ENCODE data around the gene EIPR1.

Gene EIPR1

GRCh38 chr2:3172265-3172935 lies 205.2 kb downstream of the EIPR1 start:
- DNase-seq, result no peak

GRCh38 chr2:3171564-3172264 lies 205.9 kb downstream of the EIPR1 start:
- no peak for DNase-seq

GRCh38 chr2:3170792-3171455 lies 206.7 kb downstream of the EIPR1 start:
- DNase-seq, result no peak

DNA sequence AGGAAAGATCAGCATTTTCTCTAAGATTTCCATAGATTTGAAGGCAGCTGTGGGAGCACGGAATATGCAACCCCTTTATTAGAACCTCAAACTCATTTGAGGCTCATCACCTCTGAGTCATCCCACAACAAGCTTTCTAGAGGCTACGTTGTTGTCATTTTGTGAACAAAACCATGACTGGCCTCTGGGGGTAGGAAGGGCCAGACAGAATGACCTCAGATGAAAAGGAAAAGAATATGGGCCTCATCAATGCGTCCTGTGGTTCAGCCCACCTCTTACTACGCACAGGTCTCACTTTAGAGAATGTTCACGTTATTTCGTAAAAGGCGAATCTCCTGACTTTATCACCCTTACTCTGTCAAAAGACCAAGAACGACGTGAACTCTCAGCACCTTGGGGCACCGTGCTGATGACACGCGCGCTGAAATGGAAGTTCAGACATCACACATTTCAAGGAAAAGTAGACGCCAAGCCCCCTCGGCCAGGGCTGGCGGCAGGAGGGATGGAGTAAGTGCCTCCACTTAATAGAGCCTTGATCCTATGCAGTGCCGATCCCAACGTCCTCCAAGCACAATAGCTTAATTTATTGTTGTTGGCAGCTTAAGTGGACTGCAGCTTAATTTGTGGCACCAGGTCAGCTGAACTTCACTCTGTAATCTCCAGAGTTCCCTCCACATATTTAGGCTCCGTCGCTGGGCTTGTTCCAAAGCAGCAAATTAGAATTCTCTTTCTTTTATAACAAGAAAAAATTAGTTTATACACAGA lies 208.3 kb downstream of the EIPR1 start:
- DNase-seq, result no peak

- no peak for DNase-seq
These were observed 209.3 kb downstream of the EIPR1 start for GRCh38 chr2:3168230-3168891.

DNA sequence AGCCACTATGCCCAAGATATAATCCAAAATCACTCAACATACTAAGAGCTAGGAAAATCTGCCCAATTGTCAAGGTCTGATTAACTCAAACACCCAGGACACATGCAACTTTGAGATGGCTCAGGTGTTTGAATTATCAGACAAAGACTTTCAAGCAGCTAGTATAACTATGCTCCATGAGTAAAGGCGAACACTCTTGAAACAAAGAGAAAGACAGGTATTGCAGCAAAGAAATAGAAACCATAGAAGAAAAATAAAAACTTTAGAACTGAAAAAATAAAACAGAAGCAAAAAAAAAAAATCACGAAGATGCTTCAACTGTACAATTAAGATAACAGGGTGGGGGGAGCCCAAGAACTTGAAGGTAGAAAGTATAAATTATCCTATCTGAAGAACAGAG lies 214.2 kb downstream of the EIPR1 start:
- no peak for DNase-seq

DNA sequence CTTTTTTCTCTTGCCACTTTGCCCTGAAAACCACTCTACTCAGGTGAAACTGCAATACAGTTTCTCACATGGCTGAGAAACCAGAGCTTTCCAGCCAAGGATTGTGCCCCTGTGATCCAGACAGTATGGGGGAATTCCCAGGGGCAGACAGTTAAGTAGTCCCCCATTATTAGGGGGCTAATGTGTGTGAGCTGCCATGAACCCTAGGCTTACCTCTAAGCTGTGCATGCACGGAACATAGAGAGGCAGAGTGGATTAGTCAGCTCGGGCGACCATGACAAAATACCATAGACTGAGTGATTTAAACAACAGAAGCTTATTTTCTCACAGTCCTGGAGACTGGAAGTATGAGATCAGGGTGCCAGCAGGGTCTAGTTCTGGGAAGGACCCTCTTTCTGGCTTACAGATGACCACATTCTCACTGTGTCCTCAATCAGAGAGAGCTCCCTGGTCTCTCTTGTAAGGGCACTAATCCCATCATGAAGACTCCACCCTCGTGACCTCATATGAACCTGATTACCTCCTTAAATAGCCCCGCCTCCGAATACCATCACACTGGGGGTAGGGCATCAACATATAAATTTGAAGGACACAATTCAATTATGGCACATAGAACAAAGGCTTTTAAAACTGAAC lies 215.1 kb downstream of the EIPR1 start:
- DNase-seq, result no peak

DNA sequence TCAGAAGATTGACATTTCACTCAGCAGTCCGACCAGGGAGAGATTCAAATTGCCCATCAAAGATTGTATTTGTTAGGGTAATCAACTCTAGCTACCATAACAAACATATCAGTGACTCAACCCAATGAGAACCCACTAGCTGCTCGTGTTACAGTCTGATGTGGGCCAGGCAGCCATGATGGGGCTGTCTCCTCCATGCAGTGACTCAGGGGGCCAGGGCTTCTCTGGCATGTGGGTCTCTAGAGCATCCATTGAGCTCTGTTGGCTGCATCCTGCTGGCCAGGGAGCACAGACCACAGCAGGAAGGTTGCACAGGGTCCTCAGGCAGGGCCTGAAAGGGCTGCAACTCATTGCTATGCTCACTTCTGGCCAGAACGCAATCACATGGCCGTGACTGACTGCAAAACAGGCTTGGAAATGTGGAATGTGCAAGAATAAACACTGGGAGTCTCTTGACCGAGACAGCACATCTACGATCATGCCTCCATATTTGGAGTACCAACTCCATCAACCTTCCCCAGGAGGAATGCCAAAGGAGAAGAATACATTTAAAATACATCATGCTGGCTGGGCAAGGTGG lies 216.8 kb downstream of the EIPR1 start:
- DNase-seq, result no peak

GRCh38 chr2:3159782-3160545 lies 217.7 kb downstream of the EIPR1 start:
- DNase-seq, result no peak

- DNase-seq, result no peak
These were observed 222.9 kb downstream of the EIPR1 start for GRCh38 chr2:3154700-3155099.

DNA sequence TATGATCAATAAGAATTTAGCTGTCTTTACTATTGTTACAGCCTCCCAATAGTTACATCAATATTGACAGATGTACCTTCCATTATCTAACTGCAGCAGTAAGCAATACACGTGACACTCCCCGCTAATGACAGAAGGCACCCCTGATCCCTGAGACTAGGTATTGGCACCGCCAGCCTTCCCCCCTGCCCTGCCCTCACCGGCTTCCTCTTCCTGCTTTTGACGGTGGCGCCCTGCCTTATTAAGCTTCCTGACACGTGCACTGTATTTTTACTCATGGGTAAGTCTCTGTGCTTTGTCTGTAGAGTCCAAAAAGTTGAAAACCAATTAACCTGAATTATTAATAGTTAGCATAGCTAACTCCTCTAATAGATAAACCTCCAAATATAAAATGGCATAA lies 223.5 kb downstream of the EIPR1 start:
- no peak for DNase-seq

DNA sequence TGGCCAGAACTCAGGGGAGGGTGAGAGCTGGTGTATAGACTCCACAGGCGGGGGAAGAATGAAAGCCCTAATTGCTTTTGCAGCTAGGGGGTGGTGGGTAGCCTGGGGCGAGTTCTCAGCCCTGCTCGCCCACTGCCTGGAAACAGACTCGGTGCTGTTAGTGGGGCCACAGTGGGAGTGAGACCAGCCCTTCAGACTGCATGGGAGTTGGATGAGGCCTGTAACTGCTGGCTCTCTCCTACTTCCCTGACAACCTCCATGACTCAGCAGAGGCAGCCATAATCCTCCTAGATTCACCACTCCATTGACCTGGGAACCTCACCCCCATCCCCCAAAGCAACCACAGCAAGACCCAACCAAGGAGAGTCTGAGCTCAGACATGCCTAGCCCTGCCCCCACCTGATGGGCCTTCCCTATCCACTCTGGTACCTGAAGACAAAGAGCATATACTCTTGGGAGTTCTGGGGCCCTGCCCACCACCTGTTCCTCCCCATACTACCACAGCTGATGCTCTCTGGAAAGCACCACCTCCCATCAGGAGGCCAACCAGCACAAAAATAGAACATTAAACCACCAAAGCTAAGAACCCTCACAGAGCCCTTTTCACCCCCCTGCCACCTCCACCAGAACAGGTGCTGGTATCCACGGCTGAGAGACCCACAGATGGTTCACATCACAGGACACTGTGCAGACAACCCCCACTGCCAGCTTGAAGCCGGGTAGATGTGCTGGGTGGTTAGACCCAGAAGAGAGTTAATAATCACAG lies 226.3 kb downstream of the EIPR1 start:
- DNase-seq, result no peak

DNA sequence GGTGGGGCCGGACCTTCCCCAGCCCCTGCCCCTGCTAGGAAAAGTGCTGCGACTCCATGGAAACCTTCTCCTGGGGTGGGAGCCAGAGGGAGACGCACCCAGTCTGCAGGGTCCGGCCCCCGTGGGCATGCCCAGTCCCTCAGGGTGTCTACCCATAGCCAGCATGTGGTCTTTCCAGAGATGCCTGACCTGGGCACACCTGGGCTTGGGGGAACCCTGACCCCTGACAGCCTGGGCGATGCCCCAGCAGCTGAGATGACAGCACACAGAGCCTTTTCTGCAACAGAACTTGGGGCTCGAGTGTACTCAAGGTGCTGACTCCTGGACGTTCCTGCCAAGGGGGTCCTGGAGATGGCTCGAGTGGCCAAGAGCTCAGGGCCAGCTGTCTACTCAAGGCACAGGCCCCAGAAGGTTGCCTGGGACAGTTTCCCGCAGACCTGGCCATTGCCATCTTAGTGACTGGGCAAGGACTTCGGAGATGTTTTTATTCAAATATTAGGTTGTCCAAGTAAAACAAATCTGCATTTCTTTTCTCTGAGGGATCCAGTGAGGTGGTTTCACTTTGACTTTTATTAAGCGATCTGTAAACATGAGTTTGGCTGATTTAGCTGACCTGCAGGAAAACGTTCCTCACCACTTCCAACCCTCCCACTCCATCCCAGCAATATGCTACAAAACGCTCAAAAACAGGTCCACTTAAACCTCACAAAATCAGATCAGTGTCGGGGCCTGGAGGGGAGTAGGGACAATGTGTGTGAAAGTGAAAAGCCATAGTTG lies 228.0 kb downstream of the EIPR1 start:
- no peak for DNase-seq

DNA sequence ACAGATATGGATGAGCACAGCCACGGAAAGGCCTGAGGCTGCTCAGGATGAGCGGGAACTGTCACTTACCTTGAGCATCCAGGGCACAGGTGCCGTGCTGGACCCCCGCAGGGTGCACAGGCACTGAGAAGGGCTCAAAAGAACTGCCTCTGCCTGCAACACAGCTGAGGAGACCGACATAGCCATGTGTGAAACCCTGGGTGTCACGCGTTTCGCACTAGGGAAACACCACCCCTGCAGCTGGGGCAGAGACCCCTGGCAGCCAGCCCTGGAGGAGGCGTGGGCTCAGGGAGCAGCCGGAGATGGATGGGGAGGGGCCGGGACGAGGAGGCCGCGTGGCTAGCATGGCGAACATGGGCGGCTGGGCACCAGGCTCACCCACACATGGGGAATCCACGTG lies 228.9 kb downstream of the EIPR1 start:
- DNase-seq, result no peak

GRCh38 chr2:3147651-3148530 lies 229.7 kb downstream of the EIPR1 start:
- DNase-seq, result no peak

- no peak for DNase-seq
These were observed 230.6 kb downstream of the EIPR1 start for GRCh38 chr2:3146772-3147650.

- DNase-seq, result no peak
These were observed 231.4 kb downstream of the EIPR1 start for GRCh38 chr2:3146175-3146574.

All from activated CD8-positive, alpha-beta memory T cell treated with anti-CD3 and anti-CD28 coated beads, Interleukin-2, amount 50 U/mL, for 48 hours (primary cell).